NOMO-1 (cell line): ENCODE results near the gene TAOK1.
"Not testable (repeated sequence)": the region's sequence is repeated elsewhere in the genome, so short reads cannot be mapped to it uniquely, and the experiment has no call there.

ENCODE experiments used
- DNase-seq, 2 experiments: peaks; one replicate each; lab custom pipeline; 2025; ENCODE audit not compliant: unreplicated experiment in 2 of 2; lab: John Stamatoyannopoulos, UW

The TAOK1 gene

DNA sequence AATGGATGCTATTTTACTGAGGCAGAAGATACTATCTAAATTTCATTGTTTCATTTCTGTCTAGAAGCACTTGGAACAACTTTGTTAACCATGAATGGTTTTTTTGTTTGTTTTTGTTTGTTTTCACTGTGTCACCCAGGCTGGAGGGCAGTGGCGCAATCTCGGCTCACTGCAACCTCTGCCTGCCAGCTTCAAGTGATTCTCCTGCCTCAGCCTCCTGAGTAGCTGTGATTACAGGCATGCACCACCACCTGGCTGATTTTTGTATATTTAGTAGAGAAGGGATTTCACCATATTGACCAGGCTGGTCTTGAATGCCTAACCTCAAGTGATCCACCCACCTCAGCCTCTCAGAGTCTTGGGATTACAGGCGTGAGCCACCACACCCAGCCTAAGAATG lies 136.2 kb downstream of the TAOK1 start:
- DNase-seq = no peak

GRCh38 chr17:29533976-29534375 lies 143.8 kb downstream of the TAOK1 start:
- DNase-seq = no peak

- no peak for DNase-seq
Observed at GRCh38 chr17:29544066-29544465, 153.9 kb downstream of the TAOK1 start.

DNA sequence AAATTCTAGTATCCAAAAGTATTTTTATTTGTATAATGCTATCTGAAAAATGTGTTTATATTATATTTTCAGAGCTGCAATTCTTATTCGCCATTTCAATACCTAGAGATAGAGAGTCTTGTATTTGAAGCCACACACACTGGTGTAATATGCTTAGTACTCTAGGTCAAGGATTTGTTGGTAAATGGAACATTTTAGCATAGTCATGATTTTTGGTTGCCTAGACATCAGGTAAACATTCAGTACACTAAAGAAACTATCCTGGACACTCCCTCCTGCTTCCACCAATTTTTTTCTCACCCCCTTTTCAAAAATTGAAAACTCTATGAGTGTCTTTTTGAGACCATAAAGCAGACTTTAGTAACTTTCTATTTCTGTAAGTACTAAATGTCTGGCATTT lies 155.9 kb downstream of the TAOK1 start:
- DNase-seq = no peak

- DNase-seq = no peak
Observed at GRCh38 chr17:29546830-29547229, 156.7 kb downstream of the TAOK1 start.

DNA sequence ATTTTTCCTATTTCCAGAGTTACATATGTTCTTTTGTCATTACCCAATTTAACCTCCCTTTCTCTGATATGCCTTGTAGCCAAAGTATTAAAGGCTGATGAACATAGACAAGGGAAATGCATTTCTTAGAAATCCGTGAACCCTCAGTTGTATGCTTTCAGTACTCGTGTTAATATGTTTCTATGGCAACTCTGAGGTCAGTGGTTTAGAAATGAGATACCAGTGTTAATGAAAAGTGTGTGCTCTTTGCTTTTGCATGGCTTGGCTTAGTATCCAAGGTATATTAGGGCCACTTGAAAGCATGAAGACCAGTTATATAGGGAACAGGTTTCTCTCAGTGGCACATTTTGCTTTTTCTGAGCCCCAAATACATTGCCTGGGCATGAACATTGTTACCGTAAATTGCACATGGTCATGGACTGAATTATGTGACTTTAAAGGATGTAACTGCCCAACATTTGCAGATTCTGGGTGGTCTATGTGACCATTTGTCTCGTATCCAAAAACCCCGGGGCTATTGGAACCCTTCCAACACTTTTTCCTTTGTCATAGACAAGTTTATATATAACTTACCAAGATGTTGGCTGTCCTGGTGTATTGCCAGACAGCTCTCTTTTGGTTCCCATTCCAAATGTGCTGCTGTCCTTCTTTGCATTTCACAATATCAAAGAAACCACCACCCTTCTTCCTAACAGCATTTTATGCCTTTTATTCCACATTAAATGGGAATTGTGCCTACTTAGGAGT lies 159.2 kb downstream of the TAOK1 start:
- no peak for DNase-seq

GRCh38 chr17:29555840-29556239 lies 165.7 kb downstream of the TAOK1 start:
- DNase-seq = no peak

- no peak for DNase-seq
Observed at GRCh38 chr17:29557085-29557738, 167.0 kb downstream of the TAOK1 start.

DNA sequence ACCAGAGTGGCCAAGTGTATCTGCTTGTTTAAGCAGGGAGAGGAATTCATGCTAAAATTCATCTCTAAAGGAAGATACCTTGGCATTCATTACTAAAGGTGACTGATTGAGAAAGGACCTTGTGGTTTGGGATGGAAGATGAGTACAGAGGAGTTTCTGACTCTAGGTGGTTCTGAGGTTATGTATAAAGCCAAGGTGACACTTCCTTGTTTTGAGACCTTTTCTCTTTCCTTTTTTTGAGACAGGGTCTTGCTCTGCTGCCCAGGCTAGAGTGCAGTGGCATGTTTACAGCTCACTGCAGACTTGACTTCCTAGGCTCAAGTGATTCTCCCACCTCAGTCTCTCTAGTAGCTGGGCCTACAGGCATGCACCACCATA lies 167.6 kb downstream of the TAOK1 start:
- no peak for DNase-seq

DNA sequence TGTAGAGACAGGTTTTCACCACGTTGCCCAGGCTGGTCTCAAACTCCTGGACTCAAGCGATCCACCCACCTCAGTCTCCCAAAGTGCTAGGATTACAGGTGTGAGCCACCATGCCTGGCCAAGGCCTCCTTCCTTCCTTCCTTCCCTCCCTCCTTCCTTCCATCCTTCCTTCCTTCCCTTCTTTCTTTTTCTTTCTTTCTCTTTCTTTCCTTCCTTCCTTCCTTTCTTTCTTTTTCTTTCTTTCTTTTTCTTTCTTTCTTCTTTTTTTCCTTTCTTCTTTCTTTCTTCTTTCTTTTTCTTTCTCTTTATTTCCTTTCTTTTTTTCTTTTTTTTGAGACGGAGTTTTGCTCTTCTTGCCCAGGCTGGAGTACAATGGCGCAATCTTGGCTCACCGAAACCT lies 168.0 kb downstream of the TAOK1 start:
- not testable (repeated sequence) for DNase-seq

GRCh38 chr17:29559640-29560039 lies 169.5 kb downstream of the TAOK1 start:
- no peak for DNase-seq

DNA sequence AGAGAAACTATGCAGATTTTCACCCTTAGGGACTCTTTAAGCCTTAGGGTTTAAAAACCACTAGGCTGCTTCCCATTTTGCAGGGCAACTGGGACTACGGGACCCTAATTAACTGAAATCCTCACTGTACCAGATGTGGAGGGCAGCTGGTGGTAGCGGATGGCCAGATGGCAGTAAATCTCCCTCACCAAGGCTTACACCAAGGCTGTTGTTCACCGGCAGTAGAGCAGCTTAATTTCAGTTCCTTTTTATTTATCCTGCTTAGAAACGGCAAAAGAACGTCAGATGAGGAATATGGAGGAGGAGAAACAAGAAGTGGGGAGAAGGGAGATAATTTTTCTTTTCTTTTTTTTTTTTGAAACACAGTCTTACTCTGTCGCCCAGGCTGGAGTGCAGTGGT lies 170.2 kb downstream of the TAOK1 start:
- peak; percentile 83 to 91 for DNase-seq

GRCh38 chr17:29561554-29562517 lies 171.7 kb downstream of the TAOK1 start:
- DNase-seq = peak; percentile 5

DNA sequence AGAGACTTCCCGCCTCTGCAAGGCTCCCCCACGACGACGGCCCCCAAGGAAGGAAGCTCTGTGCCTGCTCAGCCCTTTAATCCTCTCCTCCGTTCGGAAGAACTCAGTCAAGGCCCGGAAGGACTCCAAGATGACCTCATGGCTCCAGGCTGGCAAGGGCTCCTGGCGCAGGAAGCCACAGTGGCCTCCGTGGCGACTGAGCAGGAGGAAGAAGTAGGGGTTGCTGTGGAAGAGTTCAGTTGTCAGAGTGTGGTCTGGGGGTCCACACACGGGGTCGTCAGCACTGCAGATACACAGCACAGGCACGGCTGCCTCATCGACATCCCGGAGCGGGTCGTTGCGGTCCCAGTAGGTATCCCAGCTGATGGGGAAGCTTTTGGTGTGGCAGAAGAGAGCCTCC lies 172.5 kb downstream of the TAOK1 start:
- DNase-seq = no peak

GRCh38 chr17:29563816-29564215 lies 173.7 kb downstream of the TAOK1 start:
- DNase-seq = no peak

GRCh38 chr17:29565643-29566472 lies 175.7 kb downstream of the TAOK1 start:
- DNase-seq = peak; percentile 39 to 47

DNA sequence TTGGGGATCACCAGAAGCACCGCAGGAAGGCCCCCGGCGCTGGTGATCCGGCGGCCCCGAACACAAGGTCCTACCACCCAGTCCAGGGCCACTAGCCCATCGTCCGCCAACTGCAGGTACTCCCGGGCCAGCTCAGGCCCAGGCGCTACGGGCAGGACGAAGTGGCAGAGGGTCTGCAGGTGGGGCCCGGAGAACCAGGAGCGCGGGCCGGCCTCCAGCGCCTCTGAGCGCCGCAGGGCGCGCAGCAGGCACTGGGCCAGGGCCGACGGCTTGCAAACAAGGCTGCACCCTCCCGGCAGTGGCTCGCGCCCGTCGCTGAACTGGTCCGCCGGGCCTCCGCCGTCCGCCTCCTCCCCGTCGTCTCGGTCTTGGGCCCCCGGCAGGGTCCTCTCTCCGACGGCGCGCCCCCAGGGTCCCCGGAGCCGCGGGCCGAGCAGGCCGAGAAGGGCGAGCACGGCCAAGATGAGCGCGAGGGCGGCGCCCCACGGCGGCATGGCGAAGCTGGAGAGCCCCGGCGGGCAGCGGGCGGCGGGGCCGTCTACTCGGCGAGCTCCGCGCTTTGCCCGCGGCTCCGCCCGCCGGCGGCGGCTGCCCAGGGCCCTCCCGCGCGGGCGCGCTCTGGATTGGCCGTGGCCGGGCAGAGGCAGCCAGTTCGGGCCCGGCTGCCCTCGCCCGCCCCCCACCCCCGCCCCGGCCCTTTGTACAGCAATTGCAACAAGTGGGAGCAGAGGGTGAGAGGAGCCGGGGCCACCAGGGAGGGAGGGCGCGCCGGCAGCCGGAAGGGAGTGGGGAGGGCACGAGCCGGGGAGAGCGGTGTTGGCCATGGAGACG lies 176.5 kb downstream of the TAOK1 start, which contains the start of gene ABHD15:
TSS of gene ABHD15 (minus strand) at position 565 of the 831 bp plus-strand sequence. CDS start at position 494, 71 bp downstream.
- DNase-seq = peak; percentile 64 to 80

DNA sequence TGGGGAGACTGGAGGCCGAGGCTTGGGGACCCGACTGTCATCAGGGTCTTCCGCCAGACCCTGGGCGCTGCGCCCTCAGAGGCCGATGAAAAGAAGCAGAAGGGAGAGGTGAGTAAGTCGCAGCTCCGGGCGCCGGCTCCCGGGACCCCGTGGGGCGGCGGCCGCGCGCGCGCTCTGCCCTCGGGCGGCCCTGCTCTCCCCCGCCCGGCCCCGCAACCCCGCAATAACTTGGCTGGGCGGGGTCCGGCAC lies 177.1 kb downstream of the TAOK1 start:
- no peak for DNase-seq

DNA sequence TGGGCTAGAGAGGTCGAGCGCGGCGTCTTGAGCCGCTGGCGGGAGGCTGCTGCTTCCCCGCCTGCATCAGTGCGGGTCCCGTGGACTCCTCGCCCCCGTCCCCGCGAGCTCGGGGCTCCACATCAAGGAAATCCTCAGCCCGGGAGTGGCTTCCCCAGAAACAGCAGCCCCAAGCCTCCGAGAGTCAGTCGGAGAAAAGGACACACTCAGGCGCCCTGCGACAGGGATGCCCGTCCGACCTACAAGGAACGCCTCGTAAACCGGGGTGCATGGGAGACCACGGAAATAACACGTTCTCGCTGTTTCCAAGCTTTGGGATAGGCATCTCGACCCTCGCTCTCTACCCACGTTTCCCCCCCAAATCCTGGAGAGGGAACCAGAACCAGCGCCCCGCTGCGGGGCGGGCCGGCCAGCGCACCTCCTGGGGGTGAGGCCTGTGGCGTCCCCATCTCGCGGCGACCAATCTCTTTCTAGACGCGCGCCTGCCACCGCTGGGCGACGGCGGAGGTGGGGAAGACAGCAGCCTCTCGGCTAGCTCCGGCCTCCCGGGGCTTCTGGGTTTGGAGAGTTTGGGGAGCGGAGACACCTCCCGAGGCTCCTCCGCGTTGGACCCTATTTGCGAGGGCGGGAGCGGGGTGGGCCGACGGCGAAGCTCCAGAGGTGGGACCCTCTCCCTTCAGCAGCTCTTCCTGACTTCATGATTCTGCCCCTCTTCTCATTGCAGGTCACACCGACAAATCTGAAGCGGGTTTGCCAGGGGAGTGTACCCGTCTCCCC lies 177.6 kb downstream of the TAOK1 start:
- peak; percentile 64 to 80 for DNase-seq
